Fibroblast of lung (primary cell): ENCODE measurements around the gene MUC16. TPM values are rescaled to one million over a fixed set of nuclear protein-coding genes. Genes with fewer than 3 reads are reported as not detected.

ENCODE experiments used
- DNase-seq, 2 donors: peaks; one replicate each; pipeline versions ENCODE4 v3.0.0 to v3.0.0-alpha.2; 2010; ENCODE audit warnings: low read depth in 2 of 2
- H2AFZ ChIP-seq: 2 replicates; pipeline ENCODE4 v1.5.1; 2012; ENCODE audit warnings: low read length, control low read depth, inconsistent platforms
- H3K27ac ChIP-seq: 2 replicates; pipeline ENCODE4 v1.5.1; 2011; ENCODE audit warnings: low read length, control low read depth; ENCODE audit not compliant: insufficient read depth
- H3K27me3 ChIP-seq: 2 replicates; pipeline ENCODE4 v1.5.1; 2011; ENCODE audit warnings: mild to moderate bottlenecking, low read length; ENCODE audit not compliant: control insufficient read depth, insufficient read depth
- H3K36me3 ChIP-seq: 2 replicates; pipeline ENCODE4 v1.5.1; 2011; ENCODE audit warnings: low read length; ENCODE audit not compliant: control insufficient read depth, insufficient read depth
- H3K4me1 ChIP-seq: 2 replicates; pipeline ENCODE4 v1.5.1; 2011; ENCODE audit warnings: low read length; ENCODE audit not compliant: control insufficient read depth, insufficient read depth; ENCODE audit errors: extremely low read depth
- H3K4me2 ChIP-seq: 2 replicates; pipeline ENCODE4 v1.5.1; 2011; ENCODE audit warnings: low read length, control low read depth; ENCODE audit not compliant: insufficient read depth; ENCODE audit errors: extremely low read depth
- H3K4me3 ChIP-seq, 4 experiments: fragments of 200-600 bp in 1 of 4; sonication (generic) in 1 of 4; replicated peaks in 1 of 4; 2 replicates each; pipeline ENCODE4 v1.5.1; 2011 to 2016; ENCODE audit warnings: low read length in 4 of 4, low read depth in 3 of 4, mild to moderate bottlenecking in 3 of 4, control low read depth in 2 of 4, inconsistent platforms in 1 of 4, mixed read lengths in 1 of 4; ENCODE audit not compliant: insufficient read depth in 1 of 4; ENCODE audit errors: control extremely low read depth in 1 of 4
- H3K79me2 ChIP-seq: 2 replicates; pipeline ENCODE4 v1.5.1; 2012; ENCODE audit warnings: mild to moderate bottlenecking, low read length, inconsistent platforms; ENCODE audit not compliant: control insufficient read depth, insufficient read depth
- H3K9ac ChIP-seq: 2 replicates; pipeline ENCODE4 v1.5.1; 2011; ENCODE audit warnings: mild to moderate bottlenecking, low read length, control low read depth; ENCODE audit not compliant: insufficient read depth
- H3K9me3 ChIP-seq: 2 replicates; pipeline ENCODE4 v1.5.1; 2012; ENCODE audit warnings: low read depth, low read length; ENCODE audit not compliant: control insufficient read depth, insufficient read depth
- H4K20me1 ChIP-seq: 2 replicates; pipeline ENCODE4 v1.5.1; 2011; ENCODE audit warnings: low read length; ENCODE audit not compliant: control insufficient read depth, insufficient read depth; ENCODE audit errors: extremely low read depth
- EZH2 ChIP-seq: IDR thresholded peaks from 2 replicates; pipeline ENCODE4 v1.5.1; 2012; ENCODE audit warnings: low read length, control low read depth, mild to moderate bottlenecking; ENCODE audit errors: missing control alignments
- polyA plus RNA-seq, 2 donors: library from polyadenylated mRNA; depleted of rRNA in 1 of 2; stranded (reverse) in 1 of 2; unstranded in 1 of 2; fragments of >200 nt; gene quantifications; 2 replicates each; pipeline ENCODE4 v1.2.1, GENCODE V29; 2011 to 2012; ENCODE audit warnings: missing spikeins in 1 of 2
- total RNA-seq: library from RNA; depleted of rRNA; stranded (reverse); fragments of >200 nt; gene quantifications from 2 replicates; pipeline ENCODE4 v1.2.1, GENCODE V29; 2014
- TF ChIP-seq, protein P1 (sequence below), 2 donors: IDR thresholded peaks in 1 of 2; conservative IDR thresholded peaks in 1 of 2; 1 replicate in 1 of 2; 2 replicates in 1 of 2; pipeline ENCODE4 v1.5.1; 2011 to 2012; ENCODE audit warnings: low read length in 2 of 2, control low read depth in 1 of 2, inconsistent platforms in 1 of 2, low read depth in 1 of 2, mild to moderate bottlenecking in 1 of 2

The MUC16 gene
- total and polyA plus RNA-seq, 2 donors (not counting 1 experiment from before 2014, with no cell fraction given): not detected

DNA sequence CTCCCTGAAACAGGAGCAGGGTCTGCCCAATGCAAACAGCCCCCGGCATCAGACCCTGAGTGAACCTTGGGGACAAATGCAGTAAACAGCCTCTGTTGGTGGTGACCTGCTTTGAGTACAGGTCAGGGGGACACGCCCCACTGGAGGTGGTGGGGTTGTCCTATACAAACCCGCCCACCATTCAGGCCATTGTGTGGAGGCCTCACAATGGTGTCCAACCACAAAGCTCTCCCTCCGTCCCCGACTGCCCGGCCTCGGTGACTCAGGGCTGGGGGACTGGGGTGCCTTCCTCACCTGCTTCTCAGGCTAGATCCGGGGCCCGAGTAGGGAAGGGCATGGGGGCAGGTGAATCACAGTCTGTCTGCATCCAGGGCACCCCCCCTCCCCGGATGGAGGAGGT, 1.5 kb downstream of the MUC16 start:
- Histone ChIP-seq H2AFZ (no peak overlapping the region), H3K4me3 (no peak overlapping the region), H3K9me3 (no peaks in the 10 kb centered on the region), H3K79me2 (no peaks in the 10 kb centered on the region), H4K20me1 (no peaks in the 10 kb centered on the region), H3K36me3 (no peaks in the 10 kb centered on the region), H3K9ac (no peak overlapping the region), H3K27me3 (no peaks in the 10 kb centered on the region), H3K4me1 (no peaks in the 10 kb centered on the region), H3K4me2 (no peak overlapping the region), H3K27ac (no peak overlapping the region)
- DNase-seq: no peak
- no peak for TF ChIP-seq EZH2
- TF ChIP-seq, protein P1, sequence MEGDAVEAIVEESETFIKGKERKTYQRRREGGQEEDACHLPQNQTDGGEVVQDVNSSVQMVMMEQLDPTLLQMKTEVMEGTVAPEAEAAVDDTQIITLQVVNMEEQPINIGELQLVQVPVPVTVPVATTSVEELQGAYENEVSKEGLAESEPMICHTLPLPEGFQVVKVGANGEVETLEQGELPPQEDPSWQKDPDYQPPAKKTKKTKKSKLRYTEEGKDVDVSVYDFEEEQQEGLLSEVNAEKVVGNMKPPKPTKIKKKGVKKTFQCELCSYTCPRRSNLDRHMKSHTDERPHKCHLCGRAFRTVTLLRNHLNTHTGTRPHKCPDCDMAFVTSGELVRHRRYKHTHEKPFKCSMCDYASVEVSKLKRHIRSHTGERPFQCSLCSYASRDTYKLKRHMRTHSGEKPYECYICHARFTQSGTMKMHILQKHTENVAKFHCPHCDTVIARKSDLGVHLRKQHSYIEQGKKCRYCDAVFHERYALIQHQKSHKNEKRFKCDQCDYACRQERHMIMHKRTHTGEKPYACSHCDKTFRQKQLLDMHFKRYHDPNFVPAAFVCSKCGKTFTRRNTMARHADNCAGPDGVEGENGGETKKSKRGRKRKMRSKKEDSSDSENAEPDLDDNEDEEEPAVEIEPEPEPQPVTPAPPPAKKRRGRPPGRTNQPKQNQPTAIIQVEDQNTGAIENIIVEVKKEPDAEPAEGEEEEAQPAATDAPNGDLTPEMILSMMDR (conservative IDR thresholded peaks at IDR 0.05 in 1 of 2, IDR thresholded peaks at IDR 0.05 in 1 of 2; ENCODE audit: low read depth in 1 of 2, low read length in 2 of 2): no peak

DNA sequence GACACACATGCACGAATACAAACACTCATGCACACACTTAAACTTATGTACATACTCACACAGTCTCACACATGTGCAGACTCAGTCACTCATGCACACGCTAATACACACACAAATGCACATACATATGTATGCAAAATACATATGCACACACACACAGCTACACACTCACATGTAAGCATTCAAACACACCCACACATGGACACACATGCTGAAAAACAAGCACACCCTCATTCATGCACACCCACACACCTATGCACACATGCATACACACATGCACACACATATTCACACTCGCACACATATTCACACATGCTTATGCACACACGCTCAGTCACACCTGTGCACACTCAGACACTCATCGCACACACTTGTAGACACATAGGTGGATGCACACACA, 9.3 kb downstream of the MUC16 start:
- Histone ChIP-seq H3K9ac (no peak overlapping the region), H3K79me2 (no peaks in the 10 kb centered on the region), H3K27me3 (no peaks in the 10 kb centered on the region), H4K20me1 (no peaks in the 10 kb centered on the region), H3K4me2 (no peak overlapping the region), H3K27ac (no peak overlapping the region), H3K4me3 (no peak overlapping the region), H2AFZ (no peak overlapping the region), H3K4me1 (no peaks in the 10 kb centered on the region), H3K36me3 (no peaks in the 10 kb centered on the region), H3K9me3 (peaks cover 3% of the 10 kb centered on the region)
- TF ChIP-seq EZH2: no peak
- TF ChIP-seq, protein P1 (conservative IDR thresholded peaks at IDR 0.05 in 1 of 2, IDR thresholded peaks at IDR 0.05 in 1 of 2; ENCODE audit: low read depth in 1 of 2, low read length in 2 of 2): no peak
- no peak for DNase-seq

DNA sequence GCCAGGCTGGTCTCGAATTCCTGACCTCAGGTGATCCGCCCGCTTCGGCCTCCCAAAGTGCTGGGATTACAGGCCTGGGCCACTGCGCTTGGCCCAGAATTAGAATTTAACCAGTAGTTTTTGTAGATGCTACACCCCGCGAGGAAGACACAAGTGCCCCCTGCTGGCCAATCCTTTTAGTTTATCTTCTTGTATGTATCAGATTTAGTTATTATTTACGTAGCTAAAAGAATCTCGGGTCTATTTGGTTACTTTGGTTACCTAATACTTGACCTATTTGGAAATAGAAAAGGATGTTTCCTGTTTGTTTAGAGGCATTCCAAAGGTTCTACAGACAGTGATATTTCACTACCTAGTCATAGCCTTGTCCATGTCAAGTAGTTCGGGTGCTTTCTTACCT, 22.0 kb downstream of the MUC16 start:
- no peak overlapping the region for H3K4me3 ChIP-seq
- H3K4me1 ChIP-seq: no peaks in the 10 kb centered on the region
- H3K4me2 ChIP-seq: no peak overlapping the region
- DNase-seq: no peak
- H2AFZ ChIP-seq: no peak overlapping the region
- no peaks in the 10 kb centered on the region for H4K20me1 ChIP-seq
- TF ChIP-seq EZH2: no peak
- TF ChIP-seq, protein P1 (conservative IDR thresholded peaks at IDR 0.05 in 1 of 2, IDR thresholded peaks at IDR 0.05 in 1 of 2; ENCODE audit: low read depth in 1 of 2, low read length in 2 of 2): no peak
- no peaks in the 10 kb centered on the region for H3K79me2 ChIP-seq
- no peak overlapping the region for H3K27ac ChIP-seq
- H3K27me3 ChIP-seq: no peaks in the 10 kb centered on the region
- H3K9me3 ChIP-seq: no peaks in the 10 kb centered on the region
- no peak overlapping the region for H3K9ac ChIP-seq
- H3K36me3 ChIP-seq: no peaks in the 10 kb centered on the region
